Breast epithelium (tissue), 3 donors: ENCODE measurements around the gene SETD2.

ENCODE experiments used
- POLR2A ChIP-seq: fragments of 450-650 bp; IDR thresholded peaks from one replicate; pipeline ENCODE4 v1.6.1; 2016; ENCODE audit warnings: antibody characterized with exemption, mild to moderate bottlenecking, moderate library complexity
- POLR2AphosphoS5 ChIP-seq, 3 donors: sonication (generic); formaldehyde crosslinking; IDR thresholded peaks; one replicate each; pipeline ENCODE4 v1.6.1; 2017; ENCODE audit warnings: antibody characterized with exemption in 3 of 3
- TF ChIP-seq, protein P1 (sequence below), 3 donors: fragments of 450-650 bp; IDR thresholded peaks; one replicate each; pipeline ENCODE4 v1.5.1; 2016 to 2017; ENCODE audit warnings: antibody characterized with exemption in 3 of 3, mild to moderate bottlenecking in 3 of 3, moderate library complexity in 3 of 3

DNA sequence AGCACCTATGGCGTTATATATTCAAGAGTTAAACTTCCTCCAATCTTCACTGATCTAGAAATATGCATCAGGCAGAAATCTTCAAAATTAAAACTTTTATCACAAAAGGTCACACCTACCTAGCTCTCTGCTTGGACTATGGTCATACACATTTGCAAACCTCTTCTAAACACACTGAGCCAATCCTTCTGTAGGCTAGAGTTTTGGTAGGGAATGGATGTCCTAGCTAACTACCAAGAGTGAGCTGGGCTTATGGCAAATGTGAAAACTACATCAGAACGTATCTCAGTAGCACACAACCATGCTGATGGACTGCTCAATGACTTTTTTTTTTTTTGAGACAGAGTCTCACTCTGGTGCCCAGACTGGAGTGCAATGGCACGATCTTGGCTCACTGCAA is 29.6 kb downstream of the SETD2 start:
- TF ChIP-seq, protein P1, sequence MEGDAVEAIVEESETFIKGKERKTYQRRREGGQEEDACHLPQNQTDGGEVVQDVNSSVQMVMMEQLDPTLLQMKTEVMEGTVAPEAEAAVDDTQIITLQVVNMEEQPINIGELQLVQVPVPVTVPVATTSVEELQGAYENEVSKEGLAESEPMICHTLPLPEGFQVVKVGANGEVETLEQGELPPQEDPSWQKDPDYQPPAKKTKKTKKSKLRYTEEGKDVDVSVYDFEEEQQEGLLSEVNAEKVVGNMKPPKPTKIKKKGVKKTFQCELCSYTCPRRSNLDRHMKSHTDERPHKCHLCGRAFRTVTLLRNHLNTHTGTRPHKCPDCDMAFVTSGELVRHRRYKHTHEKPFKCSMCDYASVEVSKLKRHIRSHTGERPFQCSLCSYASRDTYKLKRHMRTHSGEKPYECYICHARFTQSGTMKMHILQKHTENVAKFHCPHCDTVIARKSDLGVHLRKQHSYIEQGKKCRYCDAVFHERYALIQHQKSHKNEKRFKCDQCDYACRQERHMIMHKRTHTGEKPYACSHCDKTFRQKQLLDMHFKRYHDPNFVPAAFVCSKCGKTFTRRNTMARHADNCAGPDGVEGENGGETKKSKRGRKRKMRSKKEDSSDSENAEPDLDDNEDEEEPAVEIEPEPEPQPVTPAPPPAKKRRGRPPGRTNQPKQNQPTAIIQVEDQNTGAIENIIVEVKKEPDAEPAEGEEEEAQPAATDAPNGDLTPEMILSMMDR (IDR thresholded peaks at IDR 0.05), result no peak
- TF ChIP-seq POLR2AphosphoS5 (IDR thresholded peaks at IDR 0.05) (no peak), POLR2A (no peak)
